HEK293T (cell line): ENCODE results near the gene STARD8.
A peak's percentile ranks its signal among the peaks of the same experiment; 100 is the strongest.
"Not testable (repeated sequence)": the region's sequence is repeated elsewhere in the genome, so short reads cannot be mapped to it uniquely, and the experiment has no call there.

Source experiments
- CTCF ChIA-PET: fragments of 350-600 bp; formaldehyde crosslinking; extraction: SDS; loops from one replicate; lab custom pipeline; 2021; ENCODE audit warnings: antibody characterized with exemption, inconsistent platforms; lab: Yijun Ruan, JAX
- POLR2A ChIA-PET: fragments of 350-600 bp; formaldehyde crosslinking; extraction: SDS; loops from one replicate; lab custom pipeline; 2020; ENCODE audit warnings: antibody characterized with exemption, inconsistent platforms; lab: Yijun Ruan, JAX
- DNase-seq: peaks from one replicate; pipeline ENCODE4 v3.0.0; 2012; ENCODE audit warnings: mixed read lengths; ENCODE audit errors: extremely low spot score
- ARNT ChIP-seq: fragments of 450-650 bp; IDR thresholded peaks from 2 replicates; pipeline ENCODE4 v1.6.1; 2017; ENCODE audit warnings: mild to moderate bottlenecking
- BHLHE40 ChIP-seq: fragments of 450-650 bp; IDR thresholded peaks from 2 replicates; pipeline ENCODE4 v1.6.1; 2016; ENCODE audit warnings: mild to moderate bottlenecking, moderate library complexity, borderline replicate concordance
- CTBP1 ChIP-seq: fragments of 450-650 bp; IDR thresholded peaks from 2 replicates; pipeline ENCODE4 v1.6.1; 2016; ENCODE audit warnings: borderline replicate concordance
- ELF4 ChIP-seq: fragments of 450-650 bp; IDR thresholded peaks from 2 replicates; pipeline ENCODE4 v1.6.1; 2017; ENCODE audit warnings: antibody characterized with exemption
- FOXA1 ChIP-seq: fragments of 450-650 bp; IDR thresholded peaks from 2 replicates; pipeline ENCODE4 v1.6.1; 2016; ENCODE audit warnings: mild to moderate bottlenecking
- FOXK2 ChIP-seq: fragments of 450-650 bp; IDR thresholded peaks from 2 replicates; pipeline ENCODE4 v1.6.1; 2016; ENCODE audit warnings: mild to moderate bottlenecking
- FOXM1 ChIP-seq: fragments of 450-650 bp; IDR thresholded peaks from 2 replicates; pipeline ENCODE4 v1.6.1; 2017; ENCODE audit warnings: mild to moderate bottlenecking, borderline replicate concordance
- HDGF ChIP-seq: fragments of 450-650 bp; IDR thresholded peaks from 2 replicates; pipeline ENCODE4 v1.6.1; 2017; ENCODE audit warnings: antibody characterized with exemption, borderline replicate concordance
- L3MBTL2 ChIP-seq: fragments of 450-650 bp; conservative IDR thresholded peaks from 2 replicates; pipeline ENCODE4 v1.6.1; 2016; ENCODE audit warnings: mild to moderate bottlenecking
- LEF1 ChIP-seq: fragments of 450-650 bp; IDR thresholded peaks from 2 replicates; pipeline ENCODE4 v1.6.1; 2017; ENCODE audit warnings: mild to moderate bottlenecking, borderline replicate concordance
- NFRKB ChIP-seq: fragments of 450-650 bp; IDR thresholded peaks from 2 replicates; pipeline ENCODE4 v1.6.1; 2016; ENCODE audit warnings: mild to moderate bottlenecking, moderate library complexity
- SP1 ChIP-seq: fragments of 450-650 bp; IDR thresholded peaks from 2 replicates; pipeline ENCODE4 v1.6.1; 2017
- SUZ12 ChIP-seq: fragments of 450-650 bp; IDR thresholded peaks from 2 replicates; pipeline ENCODE4 v1.6.1; 2016; ENCODE audit warnings: mild to moderate bottlenecking
- TARDBP ChIP-seq: fragments of 450-650 bp; IDR thresholded peaks from 2 replicates; pipeline ENCODE4 v1.6.1; 2016
- ZNF384 ChIP-seq: fragments of 450-650 bp; IDR thresholded peaks from 2 replicates; pipeline ENCODE4 v1.6.1; 2016
- TF ChIP-seq, protein P1 (sequence below): fragments of 450-650 bp; IDR thresholded peaks from 2 replicates; pipeline ENCODE4 v1.6.1; 2016

Gene STARD8

DNA sequence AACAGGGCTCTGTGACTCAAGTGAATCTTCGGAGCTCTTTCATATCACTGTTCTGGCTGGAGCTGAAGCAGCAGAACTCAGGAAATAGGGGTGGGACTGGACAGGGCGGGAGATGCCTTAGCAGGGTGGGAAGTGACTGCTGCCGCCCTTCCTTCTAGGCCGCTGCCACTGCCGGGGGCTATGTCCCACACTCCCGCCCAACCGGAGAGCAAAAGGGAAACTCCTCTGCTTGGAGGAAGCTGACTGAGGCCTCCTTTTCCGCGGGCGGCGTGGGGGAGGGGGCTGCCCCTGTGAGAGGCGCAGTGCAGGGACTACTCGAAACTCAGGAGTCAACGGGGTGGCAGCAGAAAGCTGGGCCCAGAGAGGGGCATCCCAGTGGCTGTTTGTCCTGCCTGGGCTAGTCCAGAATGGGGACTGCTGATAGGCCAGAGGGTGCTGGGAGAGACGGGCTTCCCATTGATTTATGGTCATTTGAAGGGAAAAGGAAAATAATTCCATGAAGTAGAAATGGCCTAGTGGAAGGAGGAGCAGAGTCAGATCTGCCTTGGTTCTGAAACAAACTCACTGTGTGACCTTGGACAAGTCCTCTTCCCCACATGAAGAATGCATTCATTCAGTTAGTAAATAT lies 36.9 kb downstream of the STARD8 start:
- TF ChIP-seq FOXA1 (no peak), CTBP1 (no peak)
- TF ChIP-seq, protein P1, sequence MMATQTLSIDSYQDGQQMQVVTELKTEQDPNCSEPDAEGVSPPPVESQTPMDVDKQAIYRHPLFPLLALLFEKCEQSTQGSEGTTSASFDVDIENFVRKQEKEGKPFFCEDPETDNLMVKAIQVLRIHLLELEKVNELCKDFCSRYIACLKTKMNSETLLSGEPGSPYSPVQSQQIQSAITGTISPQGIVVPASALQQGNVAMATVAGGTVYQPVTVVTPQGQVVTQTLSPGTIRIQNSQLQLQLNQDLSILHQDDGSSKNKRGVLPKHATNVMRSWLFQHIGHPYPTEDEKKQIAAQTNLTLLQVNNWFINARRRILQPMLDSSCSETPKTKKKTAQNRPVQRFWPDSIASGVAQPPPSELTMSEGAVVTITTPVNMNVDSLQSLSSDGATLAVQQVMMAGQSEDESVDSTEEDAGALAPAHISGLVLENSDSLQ: peak; percentile 80
- no peak for DNase-seq
- ChIA-PET POLR2A (interaction anchor here (1.2 kb wide), 1 partner anchor 9 kb away, joined by 4 read pairs; no protein-coding TSS in a partner anchor), CTCF (interaction anchor here (0.8 to 1.3 kb wide), 2 partner anchors 12 to 26 kb away, joined by 3 to 4 read pairs; no protein-coding TSS in a partner anchor)

DNA sequence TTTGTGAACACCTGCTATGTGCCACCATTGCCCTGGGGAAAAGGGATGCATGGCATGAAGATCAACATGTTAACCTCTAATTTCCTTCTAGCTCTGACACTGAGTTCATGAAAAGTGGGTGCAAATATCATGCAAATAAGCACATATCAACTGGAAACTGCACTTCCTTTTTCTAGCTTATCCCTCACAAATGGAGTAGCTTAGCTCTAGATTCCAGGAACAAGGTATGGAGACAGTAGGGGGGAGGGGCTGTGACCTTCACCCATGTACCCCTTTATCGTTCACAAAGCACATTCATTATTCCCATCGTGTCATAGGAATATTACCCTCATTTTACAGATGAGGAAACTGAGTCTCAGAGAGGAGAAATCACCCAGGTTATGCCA lies 37.4 kb downstream of the STARD8 start:
- CTCF ChIA-PET: interaction anchor here (0.6 kb wide), 1 partner anchor 66 kb away, joined by 4 read pairs; no protein-coding TSS in a partner anchor
- DNase-seq: no peak
- TF ChIP-seq ZNF384: no peak
- TF ChIP-seq FOXM1: no peak
- TF ChIP-seq, protein P1: no peak
- TF ChIP-seq TARDBP: no peak
- no peak for TF ChIP-seq HDGF
- TF ChIP-seq CTBP1: no peak
- no peak for TF ChIP-seq SUZ12
- no peak for TF ChIP-seq L3MBTL2
- no peak for TF ChIP-seq LEF1
- TF ChIP-seq BHLHE40: no peak
- TF ChIP-seq NFRKB: no peak
- no peak for TF ChIP-seq ARNT
- no peak for TF ChIP-seq FOXK2
- no peak for TF ChIP-seq FOXA1
- TF ChIP-seq ELF4: no peak
- no peak for TF ChIP-seq SP1
- POLR2A ChIA-PET: no interaction called here

DNA sequence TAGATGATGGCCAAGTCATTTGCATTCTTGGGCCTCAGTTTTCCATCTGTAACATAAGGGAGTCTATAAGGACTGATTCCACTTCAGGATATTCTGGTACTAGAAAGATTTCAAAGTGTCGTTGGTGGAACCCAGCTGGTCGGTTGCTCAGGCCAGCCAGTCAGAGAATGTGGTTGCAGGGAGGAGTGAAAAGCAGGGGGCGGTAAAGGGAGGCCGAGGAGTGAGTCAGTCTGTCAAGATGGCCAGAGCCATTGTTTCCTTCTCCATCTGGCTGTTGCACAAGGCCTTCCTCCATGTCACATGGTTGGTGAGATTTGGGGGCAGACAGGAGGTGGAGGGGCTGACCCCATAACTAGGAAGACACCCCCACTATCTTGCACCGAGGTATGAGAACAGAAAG lies 38.2 kb downstream of the STARD8 start:
- ChIA-PET CTCF (interaction anchor here (0.6 kb wide), 1 partner anchor 66 kb away, joined by 4 read pairs; no protein-coding TSS in a partner anchor), POLR2A (no interaction called here)
- TF ChIP-seq BHLHE40 (no peak), LEF1 (no peak), CTBP1 (no peak), ELF4 (no peak), SP1 (no peak), L3MBTL2 (no peak), FOXM1 (no peak), SUZ12 (no peak), TARDBP (no peak)
- TF ChIP-seq, protein P1: no peak
- DNase-seq: peak; percentile 22

DNA sequence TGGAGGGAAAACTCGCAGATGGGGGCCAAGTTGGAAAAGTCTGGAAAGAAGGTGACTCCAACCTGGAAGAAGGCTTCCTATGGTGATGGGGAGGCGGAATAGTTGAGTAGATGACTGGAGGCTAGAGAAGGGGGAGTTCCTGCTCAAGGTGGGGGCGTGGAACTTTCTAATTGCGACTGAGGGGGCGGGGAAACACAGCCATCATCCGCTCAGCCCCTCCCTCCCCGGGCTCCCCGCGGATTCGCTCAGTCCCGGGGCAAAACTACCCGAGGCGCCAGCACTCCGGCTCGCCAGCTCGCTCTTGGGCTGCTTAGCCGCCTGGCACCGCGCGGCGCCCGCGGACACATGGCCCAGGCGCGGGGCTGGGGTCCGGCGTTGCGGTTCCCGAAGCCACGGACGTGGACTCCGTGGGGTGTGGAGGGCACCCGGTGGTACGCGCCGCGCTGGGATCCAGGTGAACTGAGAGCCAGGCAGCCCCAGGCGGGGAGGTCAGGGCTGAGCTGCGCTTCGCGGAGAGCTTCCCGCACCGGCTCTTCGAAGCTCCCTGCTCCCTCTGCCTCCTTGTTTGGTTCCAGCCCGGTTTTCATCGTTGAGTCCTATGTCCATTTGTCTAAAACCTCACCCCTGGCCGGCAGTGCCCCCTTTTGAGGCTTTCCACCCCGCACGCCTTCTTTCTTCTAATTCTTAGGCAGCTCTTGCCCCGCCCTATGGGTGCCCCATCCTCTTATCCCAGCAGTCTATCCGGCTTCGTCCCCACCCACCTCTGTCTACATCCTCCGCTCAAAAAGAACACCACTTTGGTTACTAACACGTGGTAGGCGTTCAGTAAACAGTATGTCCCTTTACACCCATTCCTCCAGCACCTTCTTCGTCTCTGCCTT lies 38.9 kb downstream of the STARD8 start:
- ChIA-PET CTCF (no interaction called here), POLR2A (no interaction called here)
- TF ChIP-seq HDGF: no peak
- no peak for TF ChIP-seq FOXA1
- peak; percentile 68 for TF ChIP-seq L3MBTL2
- TF ChIP-seq, protein P1: no peak
- TF ChIP-seq FOXM1: no peak
- peak; percentile 39 for DNase-seq

DNA sequence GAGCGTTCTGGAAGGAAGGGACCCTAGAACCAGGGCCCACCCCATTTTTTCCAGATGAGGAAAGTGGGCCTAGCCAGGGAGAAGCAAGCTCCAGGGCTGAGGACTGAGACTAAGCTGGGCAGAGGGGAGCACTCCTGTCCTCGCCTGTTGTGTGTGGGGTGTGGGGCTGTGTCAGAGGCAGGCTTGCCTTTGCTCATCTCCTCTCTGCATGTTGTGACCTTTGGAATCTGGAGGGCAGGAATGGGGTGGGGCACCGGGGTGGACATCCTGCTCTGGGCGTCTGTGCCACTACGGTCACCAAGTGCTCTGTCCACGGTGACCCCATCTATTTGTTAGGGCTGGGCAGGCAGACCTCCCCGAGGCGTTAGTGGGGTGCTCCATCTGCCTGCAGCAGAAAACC lies 41.5 kb downstream of the STARD8 start:
- CTCF ChIA-PET, POLR2A ChIA-PET, DNase-seq: not testable (repeated sequence)

DNA sequence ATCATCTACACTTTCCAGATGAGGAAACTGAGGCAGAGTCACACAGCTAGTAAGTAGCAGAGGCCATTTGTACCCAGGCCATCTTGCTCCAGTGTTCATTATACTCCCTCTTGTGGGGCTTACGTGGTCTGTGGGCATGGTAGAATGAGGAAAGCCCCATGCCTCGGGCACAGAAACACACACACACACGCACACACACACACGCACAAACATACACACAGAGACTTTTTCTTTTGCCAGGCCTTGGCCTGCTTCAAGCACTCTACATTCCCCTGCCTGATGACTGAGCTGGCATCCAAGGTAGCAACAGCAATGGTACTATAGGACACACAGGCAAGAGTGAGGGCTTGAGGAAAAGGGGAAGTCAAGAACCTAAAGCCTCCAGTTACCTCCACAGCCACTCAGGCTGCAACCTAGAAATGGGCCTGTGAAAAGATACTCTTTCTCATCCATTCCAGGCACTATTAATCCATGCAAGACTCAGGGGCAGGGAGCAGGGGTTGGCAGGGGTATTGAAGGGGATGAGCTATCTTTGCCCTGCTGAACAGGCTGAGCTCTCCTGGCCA lies 43.6 kb downstream of the STARD8 start:
- ChIA-PET CTCF (no interaction called here), POLR2A (no interaction called here)
- no peak for DNase-seq
- TF ChIP-seq FOXA1 (no peak), FOXK2 (no peak), BHLHE40 (no peak), ARNT (no peak), TARDBP (no peak), ZNF384 (no peak), ELF4 (no peak), SP1 (no peak), CTBP1 (no peak), LEF1 (no peak), HDGF (no peak), FOXM1 (no peak), SUZ12 (no peak), L3MBTL2 (no peak), NFRKB (no peak)
- TF ChIP-seq, protein P1: no peak
